Stimulated activated CD4-positive, alpha-beta T cell treated with anti-CD3 and anti-CD28 coated beads, TNF-alpha, amount 100 ng/mL, for 48 hours (primary cell): ENCODE results near the gene OPA3.
"Not testable (repeated sequence)": the region's sequence is repeated elsewhere in the genome, so short reads cannot be mapped to it uniquely, and the experiment has no call there.

Experiments
- DNase-seq, 3 donors: peaks; one replicate each; pipeline ENCODE4 v3.0.0-alpha.2; 2020; ENCODE audit warnings: low read depth in 3 of 3

OPA3 gene

DNA sequence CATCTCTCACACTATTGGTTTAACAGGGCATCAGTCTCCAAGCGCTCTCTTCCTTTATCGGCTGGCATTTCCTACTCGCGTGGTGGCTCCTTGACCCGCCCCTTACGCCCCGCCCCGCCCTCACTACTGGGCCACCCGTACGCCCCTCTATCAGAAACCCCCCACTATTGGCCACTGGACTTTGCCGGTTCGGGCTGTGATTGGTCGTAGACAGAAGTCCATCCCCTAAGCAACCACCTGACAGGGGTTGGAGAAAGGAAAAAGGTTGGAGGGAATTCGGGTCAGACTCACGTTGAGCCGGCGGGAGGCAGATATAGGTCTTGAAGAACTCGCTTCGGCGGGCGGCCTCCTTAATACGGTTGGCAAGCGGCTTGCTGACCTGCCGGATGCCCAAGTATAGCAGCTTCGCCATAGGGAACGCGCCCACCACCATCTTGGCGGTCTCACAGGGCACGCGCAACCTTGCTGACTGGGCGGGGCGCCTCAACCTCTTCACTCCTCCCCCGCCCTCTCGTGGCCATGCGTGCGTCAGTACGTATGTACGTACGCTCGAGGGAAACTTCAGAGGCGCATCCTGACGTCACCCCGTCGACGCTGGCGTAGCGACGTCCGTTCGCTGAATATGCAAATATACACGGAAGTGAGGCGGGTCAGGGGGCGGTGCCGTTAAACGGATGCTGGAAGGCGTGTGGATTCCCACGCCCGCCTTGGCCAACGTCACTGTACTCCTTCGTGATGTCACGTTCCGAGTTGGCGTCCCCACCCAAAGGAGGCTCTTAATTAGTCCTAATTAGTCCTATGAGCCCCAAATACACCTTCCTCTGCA is at the start of gene OPA3:
OPA3 (minus strand) TSS at position 471 of the 826 bp plus-strand sequence; CDS start at position 433, 38 bp downstream.
- peak; percentile 97 to 100 (median 98) for DNase-seq

GRCh38 chr19:45632468-45633196 is 48.0 kb upstream of the OPA3 start:
- peak in 1 of 3 donors; percentile 32 for DNase-seq

GRCh38 chr19:45630463-45630862 is 45.9 kb upstream of the OPA3 start:
- DNase-seq: no peak

GRCh38 chr19:45629704-45630103 is 45.1 kb upstream of the OPA3 start:
- DNase-seq: no peak

DNA sequence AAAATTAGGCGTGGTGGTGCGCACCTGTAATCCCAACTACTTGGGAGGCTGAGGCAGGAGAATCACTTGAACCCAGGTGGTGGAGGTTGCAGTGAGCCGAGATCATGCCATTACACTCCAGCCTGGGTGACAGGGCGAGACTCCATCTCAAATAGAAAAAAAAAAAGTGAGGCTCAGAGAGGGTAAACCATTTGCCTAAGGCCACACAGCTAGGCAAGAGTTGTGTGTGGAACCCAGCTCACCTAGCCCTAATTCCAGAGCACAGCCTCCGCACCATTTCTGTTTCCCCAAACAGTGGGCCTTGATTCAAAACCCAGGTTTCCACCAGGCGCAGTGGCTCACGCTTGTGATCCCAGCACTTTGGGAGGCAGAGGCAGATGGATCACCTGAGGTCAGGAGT is 43.6 kb upstream of the OPA3 start:
- DNase-seq: not testable (repeated sequence)

DNA sequence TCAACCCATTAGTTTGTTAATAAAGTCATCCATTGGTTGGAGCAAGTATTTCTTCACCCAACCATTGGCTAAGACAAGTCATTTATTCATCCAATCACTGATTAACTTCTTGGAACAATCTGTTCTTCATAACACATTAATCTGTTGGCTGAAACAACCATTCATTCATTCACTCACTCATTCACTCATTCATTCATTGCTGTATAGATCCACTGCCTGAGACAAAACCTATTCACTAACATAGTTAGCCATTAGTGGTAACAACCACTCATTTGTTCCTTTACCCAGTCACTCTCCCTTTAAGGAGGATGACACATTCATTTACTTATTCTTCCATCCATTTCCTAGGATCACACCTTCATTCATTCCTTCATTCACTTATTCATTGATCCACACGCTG is 39.4 kb upstream of the OPA3 start:
- DNase-seq: no peak

DNA sequence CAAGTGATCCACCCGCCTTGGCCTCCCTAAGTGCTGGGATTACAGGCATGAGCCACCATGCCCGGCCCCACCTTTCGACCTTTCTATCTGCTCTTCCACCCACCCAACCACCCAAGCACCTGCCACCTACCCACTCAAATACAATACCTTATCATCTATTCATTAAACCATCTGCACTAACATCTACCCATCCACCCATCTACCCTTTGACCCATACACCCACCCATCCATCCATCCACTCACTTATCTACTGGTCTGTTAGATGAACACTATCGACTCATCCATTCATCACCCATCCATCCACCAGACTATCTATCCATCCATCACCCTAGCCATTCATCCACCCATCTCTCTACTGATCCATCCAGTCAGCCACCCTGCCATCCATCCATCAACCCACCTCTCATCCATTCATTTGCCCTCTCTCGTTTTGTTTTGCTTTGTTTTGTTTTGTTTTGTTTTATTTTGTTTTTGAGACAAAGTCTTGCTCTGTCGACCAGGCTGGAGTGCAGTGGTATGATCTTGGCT is 37.4 kb upstream of the OPA3 start:
- DNase-seq: no peak

GRCh38 chr19:45621389-45621788 is 36.8 kb upstream of the OPA3 start:
- DNase-seq: no peak

DNA sequence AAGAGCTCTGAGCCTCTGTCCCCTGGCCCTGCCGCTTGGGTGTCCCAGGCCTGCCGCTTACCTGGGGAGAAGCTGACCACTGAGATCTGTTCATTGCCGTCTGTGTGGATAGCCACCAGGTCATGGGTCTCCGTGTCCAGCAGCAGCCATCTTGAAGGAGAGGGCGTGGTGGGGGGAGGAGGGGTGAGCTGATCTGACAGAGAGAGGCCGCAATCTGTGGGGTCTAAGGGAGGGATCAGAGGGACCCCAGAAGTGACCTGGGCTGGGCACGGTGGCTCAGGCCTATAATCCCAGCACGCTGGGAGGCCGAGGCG is 32.1 kb upstream of the OPA3 start:
- DNase-seq: no peak

DNA sequence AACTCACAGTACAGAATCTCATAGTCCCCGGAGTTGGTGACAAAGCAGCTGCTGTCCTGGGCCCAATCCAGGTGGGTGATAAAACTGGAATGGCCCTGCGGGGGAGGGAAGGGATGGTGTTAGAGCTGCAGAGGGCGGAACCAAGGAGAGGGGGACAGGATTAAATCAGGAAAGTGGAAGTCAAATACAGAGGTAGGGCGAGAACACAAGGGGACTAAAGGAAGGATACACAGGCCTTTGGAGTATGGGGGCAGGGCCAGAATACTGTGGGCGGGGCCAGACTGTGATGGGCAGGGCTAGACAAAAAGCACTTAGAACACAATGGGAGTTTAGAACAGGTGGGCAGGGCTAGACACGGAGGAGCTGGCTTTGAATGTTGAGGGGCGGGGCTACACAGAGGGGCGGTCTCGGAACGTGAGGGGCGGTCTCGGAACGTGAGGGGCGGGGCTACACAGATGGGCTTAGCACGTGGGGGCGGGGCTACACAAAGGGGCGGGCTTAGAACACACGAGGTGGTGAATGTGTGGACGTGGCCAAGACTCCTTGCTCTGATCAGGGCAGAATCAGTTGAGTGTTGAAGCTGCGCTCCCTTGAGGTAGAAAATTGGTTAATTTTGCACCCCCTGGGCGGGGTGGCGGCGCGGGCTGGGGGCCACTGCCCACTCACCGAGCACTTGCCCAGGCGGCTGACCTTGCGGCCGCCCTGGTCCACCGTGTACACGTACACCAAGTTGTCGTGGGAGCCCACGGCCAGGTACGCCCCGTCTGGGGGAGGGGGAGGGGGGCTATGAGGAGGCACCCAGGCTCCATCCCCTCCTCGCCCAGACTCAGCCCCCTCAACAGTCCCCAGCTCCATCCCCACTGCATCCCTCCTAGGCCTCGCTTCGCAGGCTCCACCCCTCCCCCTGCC is 31.4 kb upstream of the OPA3 start:
- DNase-seq: peak; percentile 81 to 92 (median 86)

- DNase-seq: not testable (repeated sequence)
Measured at GRCh38 chr19:45615056-45615455, 30.5 kb upstream of the OPA3 start.

DNA sequence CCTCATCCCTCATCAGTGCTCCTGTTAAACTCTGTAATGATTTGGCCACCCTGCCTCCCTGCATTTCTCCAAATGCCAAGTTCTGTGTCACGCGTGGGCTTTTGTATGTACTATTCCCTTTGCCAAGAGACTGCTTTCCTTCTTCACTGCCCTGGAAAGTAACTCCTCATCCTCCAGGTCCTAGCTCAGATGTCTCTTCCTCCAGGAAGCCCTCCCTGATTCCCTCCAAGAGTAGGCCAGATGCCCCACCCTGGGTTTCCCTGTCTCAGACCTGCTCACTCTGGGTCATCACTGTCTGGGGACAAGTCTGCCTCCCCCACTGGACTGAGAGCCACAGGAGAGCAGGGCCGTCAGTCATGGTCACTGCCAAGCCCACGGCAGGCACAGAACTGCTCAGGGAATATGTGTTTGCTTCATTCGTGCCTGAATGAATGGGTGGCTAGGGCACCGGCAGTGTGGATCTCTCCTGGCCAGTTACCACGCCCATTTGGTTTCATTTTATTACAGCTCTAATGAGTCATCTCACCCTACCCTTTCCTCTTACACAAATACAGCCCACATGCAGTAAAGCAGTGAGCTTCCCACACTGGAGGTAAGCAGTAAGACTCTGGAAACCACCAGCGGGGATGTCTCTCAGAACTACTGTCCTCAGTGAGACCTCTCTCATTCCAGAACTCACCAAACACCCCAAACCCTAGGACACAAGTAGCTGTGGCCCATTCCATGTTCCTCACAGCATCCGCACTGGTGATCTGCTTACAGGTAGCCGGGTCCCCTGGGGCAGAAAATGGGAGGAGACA is 29.5 kb upstream of the OPA3 start:
- peak; percentile 21 to 29 (median 28) for DNase-seq

- DNase-seq: no peak
Measured at GRCh38 chr19:45608948-45609347, 24.3 kb upstream of the OPA3 start.

GRCh38 chr19:45607071-45608029 is 22.7 kb upstream of the OPA3 start:
- DNase-seq: peak in 1 of 3 donors; percentile 42

GRCh38 chr19:45601524-45602374 is 17.1 kb upstream of the OPA3 start, which contains the start of gene GPR4:
Gene GPR4 (minus strand): TSS chr19:45602212. CDS start chr19:45591866, 10,346 bp downstream.
- DNase-seq: no peak

DNA sequence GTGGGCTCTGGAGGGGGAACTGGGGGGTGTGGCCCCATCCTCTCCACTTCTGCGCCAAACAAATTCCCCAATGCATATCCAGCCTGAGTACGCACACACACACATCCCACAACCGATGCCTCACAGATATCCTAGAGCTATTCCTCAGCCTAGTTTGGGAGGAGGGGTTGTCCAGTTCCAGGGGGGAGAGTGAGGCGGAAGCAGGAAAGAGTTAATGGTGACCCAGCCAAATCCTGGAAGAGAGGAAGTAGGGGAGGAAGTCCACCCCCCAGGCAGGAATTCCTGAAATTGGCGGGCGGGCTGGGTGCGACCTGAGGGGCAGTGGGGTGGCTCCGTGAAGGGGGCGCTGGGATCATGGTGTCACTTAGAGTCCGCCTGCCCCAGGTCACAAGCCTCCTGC is 16.5 kb upstream of the OPA3 start:
- no peak for DNase-seq

GRCh38 chr19:45600340-45600885 is 15.8 kb upstream of the OPA3 start:
- DNase-seq: no peak

DNA sequence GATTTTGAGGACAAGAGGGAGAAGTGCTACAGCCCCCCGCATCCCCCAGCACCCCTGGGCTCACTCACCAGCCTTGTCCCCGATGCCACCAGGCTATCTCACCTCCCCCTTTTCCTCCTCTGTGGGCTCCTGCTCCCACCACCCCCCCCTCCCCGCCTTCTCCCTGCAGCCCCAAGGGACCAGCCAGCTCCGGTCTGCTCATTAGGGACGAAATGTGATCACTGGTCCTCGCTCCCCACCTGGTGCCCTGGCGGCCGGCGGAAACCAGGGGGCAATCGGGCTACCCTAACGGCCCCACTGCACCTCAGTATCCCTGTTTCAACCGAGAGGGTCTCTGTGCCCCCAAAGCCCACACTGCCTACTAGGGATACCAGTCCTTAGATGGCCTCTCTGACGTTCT is 14.7 kb upstream of the OPA3 start:
- no peak for DNase-seq
